ENCODE results near the gene METTL26.
A peak's percentile ranks its signal among the peaks of the same experiment; 100 is the strongest.

METTL26 gene

DNA sequence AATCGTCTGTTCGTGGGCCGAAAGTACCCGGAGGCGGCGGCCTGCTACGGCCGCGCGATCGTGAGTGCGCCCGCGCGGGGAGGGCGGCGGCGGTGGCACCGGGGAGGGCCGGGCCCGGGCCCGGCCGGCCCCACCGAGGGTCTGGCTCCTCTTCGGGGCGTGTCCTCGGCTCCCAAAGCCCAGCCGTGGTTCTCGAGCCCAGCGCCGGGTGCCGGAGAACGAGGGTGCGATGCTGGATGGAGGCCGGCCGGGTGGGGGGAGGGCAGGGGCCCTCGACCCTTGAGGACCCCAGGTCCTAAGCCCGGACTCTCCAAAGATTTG is 44.5 kb upstream of the METTL26 start:
- peak overlapping the region; percentile 90 for H3K27ac ChIP-seq
- no peaks in the 10 kb centered on the region for H3K9me3 ChIP-seq
- H3K4me3 ChIP-seq: peak overlapping the region; percentile 96
- H3K4me2 ChIP-seq: peak overlapping the region; percentile 87
- peaks cover 31% of the 10 kb centered on the region for H3K36me3 ChIP-seq
- peaks cover 45% of the 10 kb centered on the region for H4K20me1 ChIP-seq
- H3K4me1 ChIP-seq: peaks cover 48% of the 10 kb centered on the region
- TF ChIP-seq Cebpa-rat (IDR thresholded peaks at IDR 0.05): no peak
- H3K27me3 ChIP-seq: peaks cover 2% of the 10 kb centered on the region
- peak overlapping the region; percentile 95 for H3K9ac ChIP-seq

DNA sequence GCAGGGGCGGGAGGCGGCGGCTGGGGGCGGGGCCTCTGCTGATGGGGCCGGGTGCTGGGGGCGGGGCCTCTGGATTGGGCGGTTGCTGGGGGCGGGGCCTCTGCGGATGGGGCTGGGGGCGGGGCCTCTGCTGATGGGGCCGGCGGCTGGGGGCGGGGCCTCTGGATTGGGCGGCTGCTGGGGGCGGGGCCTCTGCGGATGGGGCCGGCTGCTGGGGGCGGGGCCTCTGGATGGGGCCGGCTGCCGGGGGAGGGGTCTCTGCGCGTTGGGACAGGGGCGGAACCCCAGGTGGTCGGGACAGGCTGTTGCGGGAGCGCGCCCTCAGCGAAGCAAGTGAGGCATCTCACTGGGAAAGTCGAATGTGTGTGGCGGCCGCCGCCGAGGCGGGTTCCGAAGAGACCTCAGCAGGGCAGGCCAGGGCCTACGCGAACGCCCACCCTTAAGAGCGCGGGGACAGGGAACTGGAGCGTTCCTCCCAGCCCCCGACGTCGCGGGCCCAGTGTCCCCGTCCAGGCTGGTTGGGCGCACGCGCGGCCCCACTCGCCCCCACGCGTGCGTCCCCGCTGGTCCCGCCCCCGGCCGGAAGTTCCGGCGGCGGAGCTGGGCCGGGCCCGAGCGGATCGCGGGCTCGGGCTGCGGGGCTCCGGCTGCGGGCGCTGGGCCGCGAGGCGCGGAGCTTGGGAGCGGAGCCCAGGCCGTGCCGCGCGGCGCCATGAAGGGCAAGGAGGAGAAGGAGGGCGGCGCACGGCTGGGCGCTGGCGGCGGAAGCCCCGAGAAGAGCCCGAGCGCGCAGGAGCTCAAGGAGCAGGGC is 43.9 kb upstream of the METTL26 start, which contains the start of gene STUB1:
Gene STUB1, plus strand, starts transcription at position 597 of the 811 bp plus-strand sequence. Its CDS starts 116 bp downstream, at position 713.
- Histone ChIP-seq H3K4me2 (peak within 1 kb of the TSS; percentile 94), H3K4me3 (peak within 1 kb of the TSS; percentile 96), H3K27ac (peak within 1 kb of the TSS; percentile 90), H3K36me3 (peaks cover 25% of the 10 kb centered on the region), H4K20me1 (peaks cover 51% of the 10 kb centered on the region), H3K4me1 (peaks cover 48% of the 10 kb centered on the region), H3K27me3 (peaks cover 8% of the 10 kb centered on the region), H3K9ac (peak within 1 kb of the TSS; percentile 95), H3K9me3 (no peaks in the 10 kb centered on the region)
- TF ChIP-seq Cebpa-rat (IDR thresholded peaks at IDR 0.05): no peak

DNA sequence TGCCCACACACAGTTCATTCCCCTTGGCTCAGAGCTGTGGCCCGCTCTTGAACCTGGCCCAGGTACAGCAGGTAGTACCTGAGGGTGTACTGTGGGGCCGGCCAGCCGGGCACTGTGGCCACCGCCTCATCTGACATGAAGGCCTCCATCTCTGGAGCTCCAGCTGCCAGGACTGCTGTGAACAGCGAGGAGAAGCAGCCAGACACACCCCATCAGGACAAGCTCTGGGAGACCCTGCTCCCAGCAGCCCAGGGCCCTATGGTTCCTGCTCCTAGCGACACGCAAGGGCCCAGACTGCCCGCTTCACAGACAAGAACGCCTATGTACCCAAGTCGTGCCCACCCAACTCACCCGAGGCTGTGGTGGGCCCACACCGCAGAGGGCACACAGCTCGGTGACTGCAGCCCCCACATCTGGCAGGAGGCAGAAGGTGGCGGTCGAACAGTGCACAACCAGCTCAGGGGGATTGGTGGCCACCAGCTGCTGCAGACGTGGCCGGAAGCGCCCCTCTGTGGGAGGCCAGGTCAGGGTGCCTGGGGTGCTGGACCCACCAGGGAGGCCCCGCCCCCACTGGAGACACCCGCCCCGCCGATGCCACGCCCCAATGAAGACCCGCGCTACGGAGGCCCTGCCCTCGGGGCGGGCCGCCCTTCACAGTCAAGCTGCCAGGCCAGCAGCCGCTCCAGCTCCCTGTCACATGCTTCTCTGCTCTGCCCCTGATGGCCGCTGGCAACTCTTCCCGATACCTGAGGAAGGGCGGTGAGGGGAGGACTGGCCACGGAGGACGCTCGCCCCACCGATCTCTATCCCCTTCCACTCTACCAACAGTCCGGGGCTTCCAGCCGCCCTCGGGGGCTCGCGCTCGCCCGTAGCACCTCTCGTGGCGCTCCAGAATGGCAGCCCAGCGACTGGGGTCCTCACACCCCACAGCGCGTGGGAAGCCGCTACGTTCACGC is 43.0 kb upstream of the METTL26 start:
- H3K4me2 ChIP-seq: peak overlapping the region; percentile 94
- H3K9me3 ChIP-seq: no peaks in the 10 kb centered on the region
- H3K9ac ChIP-seq: no peak overlapping the region
- H3K4me3 ChIP-seq: peak overlapping the region; percentile 64
- peaks cover 16% of the 10 kb centered on the region for H3K27me3 ChIP-seq
- H3K4me1 ChIP-seq: peaks cover 50% of the 10 kb centered on the region
- peaks cover 29% of the 10 kb centered on the region for H3K36me3 ChIP-seq
- TF ChIP-seq Cebpa-rat (IDR thresholded peaks at IDR 0.05): no peak
- H3K27ac ChIP-seq: 0 out of 2 replicates have a peak overlapping the region, but pooled peaks have one; percentile 44
- H4K20me1 ChIP-seq: peaks cover 60% of the 10 kb centered on the region

DNA sequence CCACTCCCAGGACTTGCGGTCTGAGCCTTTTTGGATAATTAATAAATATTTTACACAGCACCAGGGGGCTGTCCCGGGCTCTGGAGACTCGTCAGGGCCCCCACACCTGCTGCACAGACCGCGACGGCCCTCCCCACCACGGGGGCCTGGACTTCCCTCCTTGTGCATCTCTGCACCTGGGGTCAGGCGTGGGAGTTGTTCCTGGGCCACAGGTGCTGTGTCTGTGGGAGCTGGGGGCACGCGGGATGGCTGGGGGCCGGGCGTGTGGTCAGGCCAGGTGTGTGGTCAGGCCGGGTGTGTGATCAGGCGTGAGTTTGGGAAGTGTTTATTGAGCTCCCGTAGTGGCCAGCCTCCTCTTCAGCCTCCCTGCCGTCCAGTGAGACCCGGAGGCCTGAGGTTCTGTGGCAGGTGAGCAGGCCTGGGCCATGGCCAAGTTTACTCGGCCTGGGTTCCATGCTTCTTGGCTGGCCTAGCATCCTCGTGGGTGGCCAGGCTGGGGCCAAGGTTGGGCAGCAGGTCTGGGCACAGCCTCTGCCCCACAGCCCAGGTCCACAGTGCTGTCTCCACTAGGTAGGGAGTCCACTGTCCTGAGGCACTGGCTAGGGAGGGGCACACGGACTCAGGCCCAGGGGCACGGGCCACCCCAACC is 42.2 kb upstream of the METTL26 start:
- Histone ChIP-seq H3K36me3 (peaks cover 35% of the 10 kb centered on the region), H3K4me3 (no peak overlapping the region), H3K9ac (no peak overlapping the region), H4K20me1 (peaks cover 62% of the 10 kb centered on the region), H3K27ac (no peak overlapping the region), H3K9me3 (no peaks in the 10 kb centered on the region), H3K27me3 (peaks cover 16% of the 10 kb centered on the region), H3K4me1 (peaks cover 45% of the 10 kb centered on the region), H3K4me2 (peak overlapping the region; percentile 94)
- TF ChIP-seq Cebpa-rat (IDR thresholded peaks at IDR 0.05): no peak

- H3K36me3 ChIP-seq: peaks cover 35% of the 10 kb centered on the region
- H3K4me2 ChIP-seq: no peak overlapping the region
- TF ChIP-seq Cebpa-rat (IDR thresholded peaks at IDR 0.05): no peak
- peaks cover 62% of the 10 kb centered on the region for H4K20me1 ChIP-seq
- no peak overlapping the region for H3K27ac ChIP-seq
- H3K4me3 ChIP-seq: no peak overlapping the region
- no peaks in the 10 kb centered on the region for H3K9me3 ChIP-seq
- H3K27me3 ChIP-seq: peaks cover 16% of the 10 kb centered on the region
- H3K9ac ChIP-seq: no peak overlapping the region
- H3K4me1 ChIP-seq: peaks cover 37% of the 10 kb centered on the region
Observed at GRCh38 chr16:677316-678190, 41.4 kb upstream of the METTL26 start.

GRCh38 chr16:676913-677312 is 40.8 kb upstream of the METTL26 start:
- no peak for TF ChIP-seq Cebpa-rat (IDR thresholded peaks at IDR 0.05)
- peaks cover 16% of the 10 kb centered on the region for H3K27me3 ChIP-seq
- no peaks in the 10 kb centered on the region for H3K9me3 ChIP-seq
- H3K4me2 ChIP-seq: no peak overlapping the region
- H3K4me1 ChIP-seq: peaks cover 31% of the 10 kb centered on the region
- H3K4me3 ChIP-seq: no peak overlapping the region
- peaks cover 35% of the 10 kb centered on the region for H3K36me3 ChIP-seq
- H3K27ac ChIP-seq: no peak overlapping the region
- H3K9ac ChIP-seq: no peak overlapping the region
- H4K20me1 ChIP-seq: peaks cover 62% of the 10 kb centered on the region

- no peak for TF ChIP-seq Cebpa-rat (IDR thresholded peaks at IDR 0.05)
- peaks cover 27% of the 10 kb centered on the region for H3K4me1 ChIP-seq
- peaks cover 59% of the 10 kb centered on the region for H4K20me1 ChIP-seq
- H3K9ac ChIP-seq: no peak overlapping the region
- H3K27me3 ChIP-seq: peaks cover 16% of the 10 kb centered on the region
- H3K36me3 ChIP-seq: peaks cover 35% of the 10 kb centered on the region
- H3K4me3 ChIP-seq: no peak overlapping the region
- H3K9me3 ChIP-seq: no peaks in the 10 kb centered on the region
- H3K4me2 ChIP-seq: no peak overlapping the region
- H3K27ac ChIP-seq: no peak overlapping the region
Observed at GRCh38 chr16:676565-676902, 40.4 kb upstream of the METTL26 start.

GRCh38 chr16:675884-676564 is 39.9 kb upstream of the METTL26 start:
- H3K27ac ChIP-seq: no peak overlapping the region
- H3K4me2 ChIP-seq: no peak overlapping the region
- H4K20me1 ChIP-seq: peaks cover 59% of the 10 kb centered on the region
- peaks cover 36% of the 10 kb centered on the region for H3K36me3 ChIP-seq
- H3K9ac ChIP-seq: no peak overlapping the region
- H3K4me1 ChIP-seq: peaks cover 22% of the 10 kb centered on the region
- H3K4me3 ChIP-seq: no peak overlapping the region
- TF ChIP-seq Cebpa-rat (IDR thresholded peaks at IDR 0.05): no peak
- H3K9me3 ChIP-seq: no peaks in the 10 kb centered on the region
- peaks cover 16% of the 10 kb centered on the region for H3K27me3 ChIP-seq
